Left renal pelvis (tissue), 4 donors: ENCODE measurements around the gene IGFBP7. TPM values are rescaled to one million over a fixed set of nuclear protein-coding genes. Genes with fewer than 3 reads are reported as not detected.
"Not testable (repeated sequence)": the region's sequence is repeated elsewhere in the genome, so short reads cannot be mapped to it uniquely, and the experiment has no call there.

Experiments
- DNase-seq, 4 donors: peaks; one replicate each; pipeline ENCODE4 v3.0.0-alpha.2; 2013; ENCODE audit warnings: low read depth in 4 of 4, low spot score in 3 of 4
- polyA plus RNA-seq, 4 donors: library from polyadenylated mRNA; unstranded; fragments of 120-200 nt; gene quantifications; one replicate each; pipeline ENCODE4 v1.2.1, GENCODE V29; 2013; ENCODE audit not compliant: insufficient read length in 4 of 4

IGFBP7 gene
- polyA plus RNA-seq, 4 donors, result 107 to 755 (median 531) TPM

DNA sequence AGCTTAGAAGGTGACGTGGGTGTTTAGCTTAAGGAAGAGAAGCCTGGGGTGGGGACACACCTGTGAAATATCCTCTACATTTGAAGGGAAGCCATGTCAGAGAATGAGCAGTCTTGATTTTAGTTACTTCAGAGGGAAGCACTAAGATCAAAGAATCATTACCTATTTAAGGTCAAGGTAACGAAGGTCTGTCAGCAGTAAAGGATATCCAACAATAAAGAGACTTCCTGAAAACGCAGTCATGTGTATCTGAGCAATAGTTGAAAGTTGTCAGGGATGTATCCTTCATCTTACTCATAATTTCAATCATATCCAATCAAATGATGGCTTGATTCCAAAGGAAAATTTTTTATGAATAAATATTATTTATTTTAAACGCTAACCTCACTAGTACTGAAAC lies 33.5 kb downstream of the IGFBP7 start:
- no peak for DNase-seq

- no peak for DNase-seq
These were observed 34.8 kb downstream of the IGFBP7 start for GRCh38 chr4:57075367-57075766.

DNA sequence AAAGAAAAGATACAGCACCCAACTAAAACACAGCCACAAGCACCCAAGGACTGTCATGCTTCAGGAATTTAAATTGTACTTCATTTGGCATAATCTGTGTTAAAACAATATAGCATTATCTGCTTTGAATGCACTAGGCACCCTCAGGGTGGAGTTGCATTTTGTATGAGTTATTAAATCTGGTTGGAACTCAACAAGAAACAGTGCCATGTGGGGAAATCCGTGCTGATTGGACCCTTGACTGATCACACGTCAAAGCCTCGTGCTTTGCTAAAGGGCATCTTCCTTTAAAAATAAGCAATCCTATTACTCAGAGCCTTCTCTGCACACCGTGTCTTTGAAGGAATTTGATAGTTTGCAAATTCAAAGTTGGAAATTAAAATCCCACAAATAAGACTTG lies 35.4 kb downstream of the IGFBP7 start:
- no peak for DNase-seq

DNA sequence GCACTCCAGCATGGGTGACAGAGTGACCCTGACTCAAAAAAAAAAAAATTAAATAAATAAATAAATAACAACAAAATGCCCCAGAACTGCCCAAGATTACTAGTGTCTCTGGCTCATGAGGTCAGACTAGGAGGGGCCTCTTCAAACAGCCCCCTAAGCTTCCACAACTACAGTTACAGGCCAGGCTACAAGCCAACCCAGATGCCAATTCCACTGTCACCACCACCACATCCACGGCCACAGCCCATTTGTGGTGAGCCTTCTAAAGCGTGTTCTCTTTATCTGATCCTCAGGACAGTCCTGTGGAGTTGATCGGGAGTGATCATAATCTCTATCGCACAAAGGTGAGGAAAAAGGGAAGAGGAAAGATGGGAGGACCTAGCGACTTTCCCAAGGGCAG lies 36.6 kb downstream of the IGFBP7 start:
- no peak for DNase-seq

DNA sequence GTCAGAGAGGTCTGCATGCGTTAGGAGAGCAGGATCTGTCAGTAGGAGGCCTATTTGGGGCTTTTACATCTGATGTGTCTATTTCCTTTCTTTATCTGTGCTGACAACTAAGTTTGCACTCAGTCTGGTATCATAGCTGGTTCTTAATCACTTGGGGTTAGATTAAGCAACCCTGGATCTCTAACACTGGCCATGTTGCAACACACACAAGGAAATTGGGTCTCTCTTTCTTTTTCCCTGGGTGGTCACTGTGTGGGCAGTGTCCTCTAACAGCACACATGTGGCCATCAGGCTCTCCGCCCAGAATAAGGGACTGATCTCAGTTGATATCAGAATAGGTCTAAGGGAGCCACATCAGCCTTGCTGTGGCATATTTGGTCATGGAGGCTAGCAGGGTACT lies 38.9 kb downstream of the IGFBP7 start:
- DNase-seq, result no peak

- no peak for DNase-seq
These were observed 39.7 kb downstream of the IGFBP7 start for GRCh38 chr4:57070461-57070860.

DNA sequence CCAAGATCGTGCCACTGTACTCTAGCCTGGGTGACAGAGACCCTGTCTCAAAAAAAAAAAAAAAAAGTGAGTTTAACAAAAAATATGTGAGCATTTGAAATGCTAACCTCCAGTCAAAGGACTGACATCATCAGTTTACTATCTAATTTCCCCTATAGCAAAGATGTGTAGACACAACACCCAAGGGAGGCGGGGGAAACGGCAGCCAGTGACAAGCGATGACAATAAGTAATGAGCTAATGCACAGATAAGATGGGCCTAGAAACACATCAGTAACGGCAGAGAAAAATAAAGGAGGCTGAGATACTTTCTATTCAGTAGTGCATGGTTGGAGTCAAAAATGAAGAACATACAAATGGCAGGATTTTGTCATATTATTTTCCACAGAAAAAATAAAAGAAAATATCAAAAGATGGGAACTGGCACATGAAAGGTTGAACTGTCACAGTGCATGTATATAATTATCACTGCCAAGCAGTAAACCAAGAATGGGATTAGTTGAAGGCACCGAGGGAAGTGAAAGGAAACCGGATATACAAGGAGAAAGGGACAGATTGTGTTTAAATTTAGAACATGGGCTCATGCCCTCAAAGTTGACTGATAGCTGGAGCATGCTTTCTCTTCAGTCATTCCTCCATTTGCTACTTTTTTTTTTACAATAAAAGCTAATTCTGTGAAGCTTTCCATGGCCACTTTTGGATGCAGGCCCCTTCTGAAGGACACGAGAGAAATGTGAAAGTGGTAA lies 41.8 kb downstream of the IGFBP7 start:
- no peak for DNase-seq

DNA sequence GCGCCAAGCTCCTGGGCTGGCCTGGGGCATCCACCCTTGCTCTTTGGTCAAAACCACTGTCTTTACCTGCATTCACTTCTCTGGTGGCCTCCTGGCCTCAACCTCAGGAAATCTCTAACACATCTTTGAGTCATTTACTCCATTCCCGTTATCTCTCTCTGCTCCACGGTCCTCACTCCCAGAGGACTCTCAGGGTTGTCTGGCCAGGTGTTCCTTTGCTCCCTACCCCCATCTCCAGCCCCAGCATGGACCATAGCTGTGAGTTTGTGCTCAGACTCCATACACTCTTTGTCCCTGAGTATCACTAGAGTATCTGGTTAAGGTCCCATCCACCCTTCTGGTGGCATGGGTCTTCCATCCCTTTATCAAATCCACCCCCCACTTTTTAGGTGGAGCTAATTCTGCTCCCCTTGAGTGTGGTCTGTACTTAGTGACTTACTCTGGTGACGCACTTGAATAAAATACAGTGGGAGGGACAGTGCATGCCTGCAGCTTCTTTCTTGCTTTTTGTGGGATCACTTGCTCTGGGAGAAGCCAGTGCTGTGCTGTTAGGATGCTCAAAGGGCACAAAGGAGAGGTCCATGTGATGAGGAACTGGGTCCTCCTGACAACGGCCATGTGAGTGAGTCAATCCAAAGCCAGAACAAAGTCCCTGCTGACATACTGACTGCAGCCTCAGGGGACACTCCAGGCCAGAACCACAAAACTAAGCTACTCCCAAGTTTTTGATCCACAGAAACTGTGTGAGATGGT lies 44.3 kb downstream of the IGFBP7 start:
- no peak for DNase-seq

- no peak for DNase-seq
These were observed 45.1 kb downstream of the IGFBP7 start for GRCh38 chr4:57064811-57065711.

- no peak for DNase-seq
These were observed 46.1 kb downstream of the IGFBP7 start for GRCh38 chr4:57064120-57064519.

GRCh38 chr4:57063518-57063917 lies 46.7 kb downstream of the IGFBP7 start:
- no peak for DNase-seq

- no peak for DNase-seq
These were observed 48.8 kb downstream of the IGFBP7 start for GRCh38 chr4:57061395-57061794.

GRCh38 chr4:57060717-57061067 lies 49.5 kb downstream of the IGFBP7 start:
- not testable (repeated sequence) for DNase-seq

GRCh38 chr4:57059890-57060716 lies 50.1 kb downstream of the IGFBP7 start:
- no peak for DNase-seq

GRCh38 chr4:57055886-57056285 lies 54.3 kb downstream of the IGFBP7 start:
- DNase-seq, result no peak

GRCh38 chr4:57053508-57053907 lies 56.7 kb downstream of the IGFBP7 start:
- DNase-seq, result no peak

DNA sequence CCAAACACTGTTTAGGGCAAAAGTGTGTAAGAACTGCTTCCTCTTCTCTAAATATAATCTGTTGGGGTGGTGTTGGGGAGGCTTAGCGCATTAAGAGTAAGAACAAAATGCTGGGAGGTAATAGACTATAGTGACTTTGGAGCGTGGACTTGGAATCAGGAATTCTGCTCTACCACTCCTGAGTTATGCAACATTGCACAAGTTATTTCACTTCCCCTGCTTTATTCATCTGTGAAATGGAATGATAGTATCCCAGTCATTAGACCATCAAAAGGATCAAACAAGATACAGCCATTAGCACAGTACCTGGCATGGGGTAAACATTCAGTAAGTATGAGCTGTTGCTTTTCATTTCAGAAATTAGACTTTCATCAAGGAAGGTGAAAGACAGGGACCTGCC lies 58.7 kb downstream of the IGFBP7 start:
- DNase-seq, result no peak

DNA sequence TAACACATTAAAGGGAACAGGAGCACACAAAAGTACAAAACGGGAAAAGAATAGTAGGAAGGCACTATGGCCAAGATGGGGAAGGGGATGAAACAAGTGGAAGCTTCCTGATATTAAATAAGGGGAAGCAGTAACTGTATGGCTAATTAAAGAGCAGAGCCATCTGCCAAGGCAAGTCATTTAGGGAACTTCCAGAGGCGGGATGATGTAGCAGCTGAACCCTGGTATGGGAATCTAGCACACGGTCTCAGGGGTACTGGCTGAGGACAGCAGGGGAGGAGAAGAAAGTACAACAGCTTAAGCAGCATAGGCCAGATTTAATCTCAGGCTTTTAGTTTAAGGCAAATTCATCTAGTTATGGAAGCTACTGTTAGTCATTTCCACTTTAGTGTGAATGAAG lies 59.1 kb downstream of the IGFBP7 start:
- DNase-seq, result no peak

GRCh38 chr4:57048590-57049304 lies 61.4 kb downstream of the IGFBP7 start:
- DNase-seq, result no peak

DNA sequence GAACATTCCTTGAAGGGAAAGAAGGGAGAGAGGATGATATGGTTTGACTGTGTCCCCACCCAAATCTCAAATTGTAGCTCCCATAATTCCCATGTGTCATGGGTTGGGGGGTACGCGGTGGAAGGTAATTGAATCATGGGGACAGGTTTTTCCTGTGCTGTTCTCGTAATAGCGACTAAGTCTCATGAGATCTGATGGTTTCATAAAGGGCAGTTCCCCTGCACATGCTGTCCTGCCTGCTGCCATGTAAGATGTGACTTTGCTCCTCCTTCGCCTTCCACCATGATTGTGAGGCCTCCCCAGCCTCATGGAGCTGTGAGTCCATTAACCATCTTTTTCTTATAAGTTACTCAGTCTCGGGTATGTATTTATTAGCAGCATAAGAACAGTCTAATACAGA lies 63.1 kb downstream of the IGFBP7 start:
- not testable (repeated sequence) for DNase-seq
